Activated T-cell treated with anti-CD3 and anti-CD28 coated beads, Interleukin-2, amount 50 U/mL, for 24 hours (primary cell): ENCODE results near the gene MIAT.

ENCODE experiments used
- DNase-seq: peaks from one replicate; pipeline ENCODE4 v3.0.0-alpha.2; 2020
- H3K27ac Mint-ChIP-seq: 2 replicates; pipeline ENCODE4 v1.8.0; 2020; ENCODE audit warnings: mild to moderate bottlenecking, mixed read lengths
- H3K27me3 Mint-ChIP-seq: 2 replicates; pipeline ENCODE4 v1.8.0; 2020; ENCODE audit warnings: mixed read lengths
- H3K36me3 Mint-ChIP-seq: 2 replicates; pipeline ENCODE4 v1.8.0; 2020; ENCODE audit warnings: low read depth, mixed read lengths
- H3K4me1 Mint-ChIP-seq: 2 replicates; pipeline ENCODE4 v1.8.0; 2020; ENCODE audit warnings: low read depth, mixed read lengths
- H3K4me3 Mint-ChIP-seq: 2 replicates; pipeline ENCODE4 v1.8.0; 2020; ENCODE audit warnings: mild to moderate bottlenecking, moderate library complexity, mixed read lengths
- H3K9me3 Mint-ChIP-seq: 2 replicates; pipeline ENCODE4 v1.8.0; 2020; ENCODE audit warnings: mixed read lengths

MIAT gene

GRCh38 chr22:26671317-26672059, 14.1 kb downstream of the MIAT start:
- no peaks in the 10 kb centered on the region for H3K9me3 Mint-ChIP-seq
- peak; percentile 83 for DNase-seq
- H3K4me3 Mint-ChIP-seq, result peak overlapping the region; percentile 93
- H3K27me3 Mint-ChIP-seq, result no peaks in the 10 kb centered on the region
- peaks cover 79% of the 10 kb centered on the region for H3K4me1 Mint-ChIP-seq
- H3K27ac Mint-ChIP-seq, result peak overlapping the region; percentile 96
- peaks cover 50% of the 10 kb centered on the region for H3K36me3 Mint-ChIP-seq

DNA sequence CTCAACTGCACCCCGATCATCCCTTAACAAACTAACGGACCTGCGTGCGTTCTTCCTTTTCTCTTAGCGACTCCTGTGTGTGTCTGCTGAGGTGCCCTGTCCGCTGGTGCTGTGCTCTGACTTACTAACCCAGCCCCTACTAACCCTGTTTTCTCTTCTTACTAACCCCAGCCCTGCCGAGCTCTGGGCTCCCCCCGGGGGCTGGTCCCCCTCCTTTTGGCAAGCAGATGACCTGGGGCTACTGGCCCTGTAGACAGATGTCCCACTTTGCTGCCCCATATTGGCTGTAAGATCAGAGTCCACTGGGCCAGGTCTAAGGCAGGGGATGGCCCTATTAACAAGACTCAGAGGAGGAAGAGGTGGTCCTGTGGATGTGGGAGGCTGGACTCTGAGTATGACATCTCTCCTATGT, 14.7 kb downstream of the MIAT start:
- no peak for DNase-seq
- Mint-ChIP-seq H3K27me3 (no peaks in the 10 kb centered on the region), H3K36me3 (peaks cover 49% of the 10 kb centered on the region), H3K9me3 (no peaks in the 10 kb centered on the region), H3K27ac (peak overlapping the region; percentile 96), H3K4me3 (peak overlapping the region; percentile 93), H3K4me1 (peaks cover 80% of the 10 kb centered on the region)

- no peaks in the 10 kb centered on the region for H3K9me3 Mint-ChIP-seq
- peak; percentile 93 for DNase-seq
- peak overlapping the region; percentile 93 for H3K4me3 Mint-ChIP-seq
- no peaks in the 10 kb centered on the region for H3K27me3 Mint-ChIP-seq
- H3K27ac Mint-ChIP-seq, result peak overlapping the region; percentile 96
- H3K36me3 Mint-ChIP-seq, result peaks cover 51% of the 10 kb centered on the region
- H3K4me1 Mint-ChIP-seq, result peaks cover 84% of the 10 kb centered on the region
Observed at GRCh38 chr22:26672590-26673468, 15.4 kb downstream of the MIAT start.

GRCh38 chr22:26673486-26673885, 16.1 kb downstream of the MIAT start:
- Mint-ChIP-seq H3K27me3 (no peaks in the 10 kb centered on the region), H3K36me3 (peaks cover 46% of the 10 kb centered on the region), H3K4me1 (peaks cover 90% of the 10 kb centered on the region), H3K27ac (peak overlapping the region; percentile 96), H3K4me3 (peak overlapping the region; percentile 93), H3K9me3 (no peaks in the 10 kb centered on the region)
- DNase-seq, result peak; percentile 43

DNA sequence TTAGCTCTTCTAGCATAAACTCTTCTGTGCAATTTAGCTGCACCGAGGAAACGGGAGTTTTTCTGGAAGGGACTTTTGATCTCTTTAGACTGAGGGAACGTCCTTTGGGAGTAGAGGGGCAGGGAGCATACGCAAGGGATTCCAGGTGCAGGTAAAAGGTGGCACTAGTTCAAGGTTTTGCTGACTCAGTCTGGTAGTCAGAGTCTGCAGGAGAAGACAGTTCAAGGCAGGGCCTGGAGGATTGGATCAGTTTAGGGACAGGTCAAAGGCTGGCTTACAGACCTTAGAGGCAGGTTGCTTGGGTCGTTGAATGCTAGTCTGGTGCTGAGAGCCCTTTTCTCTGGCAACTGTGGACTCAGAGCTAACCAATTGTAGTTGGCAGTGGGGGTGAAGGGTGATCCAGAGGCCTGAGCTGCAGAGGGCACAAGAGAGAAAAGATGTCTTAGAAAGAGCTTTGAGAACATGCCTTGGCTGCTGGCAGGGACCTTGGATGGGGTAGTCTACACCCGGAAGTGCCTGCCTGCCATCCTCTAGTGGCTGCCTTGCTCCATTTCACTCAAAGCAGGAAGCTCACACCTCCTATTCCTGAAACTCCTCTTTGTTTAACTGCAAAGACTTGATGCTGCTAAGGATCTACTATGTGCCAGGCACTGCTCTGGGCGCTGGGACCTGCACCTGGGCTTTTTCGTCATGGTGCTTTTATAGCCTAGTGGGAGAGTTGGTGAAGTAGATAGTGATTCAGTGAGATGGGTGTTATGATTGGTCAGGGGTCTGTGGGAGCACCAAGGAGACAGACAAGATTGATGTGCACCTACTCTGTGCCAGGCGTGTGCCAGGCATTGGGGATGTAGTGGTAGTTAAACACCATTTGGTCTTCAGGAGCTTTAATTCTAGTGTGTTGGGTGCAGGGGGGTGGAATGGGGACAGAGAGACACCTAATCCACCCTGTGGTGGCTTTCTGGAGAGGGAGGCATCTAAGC, 17.1 kb downstream of the MIAT start:
- peak; percentile 42 for DNase-seq
- Mint-ChIP-seq H3K4me1 (peaks cover 88% of the 10 kb centered on the region), H3K9me3 (no peaks in the 10 kb centered on the region), H3K27ac (peak overlapping the region; percentile 96), H3K36me3 (peaks cover 44% of the 10 kb centered on the region), H3K4me3 (peak overlapping the region; percentile 93), H3K27me3 (no peaks in the 10 kb centered on the region)

DNA sequence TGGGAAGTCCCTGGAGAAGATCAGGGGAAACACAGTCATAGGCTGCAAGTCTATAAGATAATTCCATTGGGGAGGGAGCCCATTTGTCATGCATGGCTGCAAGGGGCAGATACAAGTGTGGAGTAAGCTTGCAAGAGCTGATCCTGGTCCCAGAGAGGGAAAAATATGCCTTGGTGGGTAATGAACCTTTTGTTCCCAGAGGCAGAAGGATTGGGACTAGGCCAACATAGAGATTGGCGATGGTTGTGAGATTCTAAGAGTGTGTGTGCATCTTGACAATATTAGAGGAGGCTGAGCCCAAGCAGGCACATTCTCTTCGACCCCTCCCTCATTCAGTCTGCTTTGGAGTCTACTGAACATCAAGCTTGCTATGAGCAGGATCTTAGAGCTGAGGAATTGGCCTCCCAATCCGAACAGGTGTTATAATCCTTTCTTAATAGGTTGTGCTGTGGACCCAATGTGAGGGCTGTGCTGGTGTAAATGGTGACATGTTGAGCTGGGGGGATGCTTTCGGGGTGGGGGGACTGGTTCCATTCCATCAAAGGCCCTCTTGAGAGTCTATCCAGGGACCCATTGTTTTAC, 18.4 kb downstream of the MIAT start:
- Mint-ChIP-seq H3K27ac (peak overlapping the region; percentile 96), H3K4me1 (peaks cover 83% of the 10 kb centered on the region), H3K9me3 (no peaks in the 10 kb centered on the region), H3K36me3 (peaks cover 53% of the 10 kb centered on the region), H3K27me3 (no peaks in the 10 kb centered on the region), H3K4me3 (no peak overlapping the region)
- DNase-seq, result no peak

DNA sequence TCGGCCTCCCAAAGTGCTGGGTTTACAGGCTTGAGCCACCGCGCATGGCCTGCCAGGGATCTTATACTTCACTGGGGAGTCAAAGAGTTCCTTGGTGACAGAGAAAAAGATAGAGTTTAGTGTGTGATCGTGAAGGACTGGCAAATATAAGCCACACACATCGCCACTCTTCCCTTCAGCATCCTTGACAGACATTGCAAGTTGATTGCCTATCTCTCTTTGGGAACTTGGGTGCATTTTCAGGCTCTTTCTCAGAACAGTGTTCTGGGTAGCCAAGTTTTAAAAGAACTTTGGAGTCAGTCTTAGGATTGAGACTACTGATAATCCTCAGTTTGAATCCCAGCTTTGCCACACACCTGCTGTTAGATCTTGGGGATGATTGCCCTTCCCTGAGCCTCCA, 19.8 kb downstream of the MIAT start:
- Mint-ChIP-seq H3K36me3 (peaks cover 65% of the 10 kb centered on the region), H3K27ac (peak overlapping the region; percentile 83), H3K9me3 (no peaks in the 10 kb centered on the region), H3K4me1 (peaks cover 71% of the 10 kb centered on the region), H3K4me3 (no peak overlapping the region), H3K27me3 (no peaks in the 10 kb centered on the region)
- no peak for DNase-seq

DNA sequence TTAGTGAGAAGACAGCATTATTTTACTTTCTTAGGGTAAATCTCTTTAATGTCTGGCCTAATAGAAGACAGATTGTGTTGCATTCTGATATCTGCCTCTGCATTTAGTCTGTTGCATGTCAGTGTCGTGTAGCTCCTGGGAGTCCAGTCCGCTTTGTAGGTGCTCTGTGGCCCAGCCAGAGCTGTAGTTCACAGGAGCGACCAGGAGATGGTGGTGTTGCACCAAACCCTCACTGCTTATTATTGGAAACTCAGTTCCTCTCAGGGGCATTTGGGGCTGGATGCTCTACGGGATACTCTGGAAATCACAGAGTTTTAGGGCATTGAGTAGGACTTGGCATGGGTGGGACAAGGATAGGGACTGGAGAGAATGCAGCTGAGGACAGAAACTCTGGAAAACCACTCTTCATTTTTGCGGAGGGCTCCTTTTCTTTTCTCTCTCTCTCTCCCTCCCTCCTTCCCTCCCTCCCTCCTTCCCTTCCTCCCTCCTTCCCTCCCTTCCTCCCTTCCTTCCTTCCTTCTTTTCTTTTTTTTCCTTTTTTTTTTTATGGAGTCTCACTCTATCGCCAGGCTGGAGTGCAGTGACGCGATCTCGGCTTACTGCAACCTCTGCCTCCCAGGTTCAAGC, 21.7 kb downstream of the MIAT start:
- Mint-ChIP-seq H3K4me3 (no peak overlapping the region), H3K9me3 (no peaks in the 10 kb centered on the region), H3K27ac (peak overlapping the region; percentile 79), H3K4me1 (peaks cover 65% of the 10 kb centered on the region), H3K36me3 (peaks cover 69% of the 10 kb centered on the region), H3K27me3 (no peaks in the 10 kb centered on the region)
- peak; percentile 83 for DNase-seq

- Mint-ChIP-seq H3K4me1 (peaks cover 61% of the 10 kb centered on the region), H3K27me3 (no peaks in the 10 kb centered on the region), H3K27ac (peak overlapping the region; percentile 59), H3K36me3 (peaks cover 63% of the 10 kb centered on the region), H3K9me3 (no peaks in the 10 kb centered on the region), H3K4me3 (no peak overlapping the region)
- no peak for DNase-seq
Observed at GRCh38 chr22:26680485-26680884, 23.1 kb downstream of the MIAT start.

DNA sequence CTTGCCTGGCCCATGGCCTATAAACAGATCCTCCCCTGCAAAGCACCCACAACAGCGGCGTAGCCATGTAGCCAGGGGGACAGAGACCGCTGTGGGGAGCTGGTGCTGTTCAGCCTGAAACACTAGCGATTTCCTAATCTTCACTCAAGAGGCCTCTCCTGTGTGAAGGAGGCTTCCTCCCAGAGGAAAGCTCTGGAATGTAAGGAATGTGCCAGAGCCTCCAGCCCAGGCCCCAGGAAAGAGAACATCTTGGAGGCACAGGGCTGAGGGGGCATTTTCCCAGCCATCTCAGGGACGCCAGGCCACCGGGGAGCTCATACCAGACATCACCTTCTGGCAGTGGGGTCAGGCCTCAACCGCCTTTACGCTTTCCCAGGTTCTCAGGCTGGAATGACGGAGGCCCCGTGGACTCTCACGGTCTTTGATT, 24.0 kb downstream of the MIAT start:
- H3K27ac Mint-ChIP-seq, result peak overlapping the region; percentile 50
- H3K9me3 Mint-ChIP-seq, result no peaks in the 10 kb centered on the region
- H3K4me3 Mint-ChIP-seq, result no peak overlapping the region
- H3K4me1 Mint-ChIP-seq, result peaks cover 57% of the 10 kb centered on the region
- peaks cover 61% of the 10 kb centered on the region for H3K36me3 Mint-ChIP-seq
- no peaks in the 10 kb centered on the region for H3K27me3 Mint-ChIP-seq
- no peak for DNase-seq

- no peak for DNase-seq
- H3K36me3 Mint-ChIP-seq, result peaks cover 73% of the 10 kb centered on the region
- peaks cover 57% of the 10 kb centered on the region for H3K4me1 Mint-ChIP-seq
- peak overlapping the region; percentile 50 for H3K27ac Mint-ChIP-seq
- H3K9me3 Mint-ChIP-seq, result no peaks in the 10 kb centered on the region
- H3K4me3 Mint-ChIP-seq, result no peak overlapping the region
- H3K27me3 Mint-ChIP-seq, result no peaks in the 10 kb centered on the region
Observed at GRCh38 chr22:26684168-26684567, 26.8 kb downstream of the MIAT start.

DNA sequence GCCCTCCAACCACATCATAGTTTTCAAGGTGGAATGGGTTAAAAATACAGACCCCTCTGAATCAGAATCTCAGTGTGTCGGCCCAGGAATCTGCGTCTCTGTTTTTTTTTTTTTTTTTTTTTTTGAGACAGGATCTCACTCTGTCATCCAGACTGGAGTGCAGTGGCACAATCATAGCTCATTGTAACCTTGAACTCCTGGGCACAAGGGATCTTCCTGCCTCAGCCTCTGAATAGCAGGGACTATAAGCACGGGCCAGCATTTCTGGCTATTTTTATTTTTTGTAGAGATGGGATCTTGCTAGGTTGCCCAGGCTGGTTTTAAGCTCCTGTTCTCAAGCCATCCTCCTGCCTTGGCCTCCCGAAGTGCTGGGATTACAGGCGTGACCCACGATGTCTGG, 28.2 kb downstream of the MIAT start:
- Mint-ChIP-seq H3K27ac (peak overlapping the region; percentile 5), H3K4me3 (no peak overlapping the region), H3K9me3 (no peaks in the 10 kb centered on the region), H3K36me3 (peaks cover 72% of the 10 kb centered on the region), H3K27me3 (no peaks in the 10 kb centered on the region), H3K4me1 (peaks cover 62% of the 10 kb centered on the region)
- DNase-seq, result no peak

DNA sequence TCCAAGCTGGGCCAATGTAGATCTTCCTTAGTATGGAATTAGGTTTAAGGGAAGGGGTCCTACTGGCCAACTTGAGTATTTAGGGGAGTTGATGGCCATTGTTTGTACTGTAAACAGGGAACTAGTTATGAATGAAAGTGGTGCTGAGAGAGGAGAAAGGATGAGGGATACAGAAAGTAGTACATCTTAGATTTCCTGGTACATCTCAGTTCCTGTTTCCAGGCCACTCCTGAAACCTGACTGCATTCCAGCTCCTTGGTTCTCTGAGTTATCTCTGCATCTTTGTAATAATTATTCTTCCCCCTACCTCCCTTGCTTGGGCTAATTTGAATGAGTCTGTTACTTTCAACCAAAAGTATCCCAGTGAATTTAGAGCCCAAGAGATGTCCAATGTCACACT, 30.1 kb downstream of the MIAT start:
- H3K4me3 Mint-ChIP-seq, result no peak overlapping the region
- H3K27ac Mint-ChIP-seq, result no peak overlapping the region
- DNase-seq, result no peak
- peaks cover 58% of the 10 kb centered on the region for H3K36me3 Mint-ChIP-seq
- H3K27me3 Mint-ChIP-seq, result no peaks in the 10 kb centered on the region
- no peaks in the 10 kb centered on the region for H3K9me3 Mint-ChIP-seq
- H3K4me1 Mint-ChIP-seq, result peaks cover 74% of the 10 kb centered on the region
